Lung (tissue), 12 donors: ENCODE results near the gene RNF212B. TPM values are rescaled to one million over a fixed set of nuclear protein-coding genes. Genes with fewer than 3 reads are reported as not detected.

ENCODE experiments used
- ATAC-seq: fragments of 200-7000 bp; cut with Tn5 transposase; one replicate; pipeline ENCODE4 v1.9.1; 2020; ENCODE audit warnings: moderate number of reproducible peaks; ENCODE audit not compliant: insufficient read depth, low FRiP score
- DNase-seq, 3 donors: peaks; one replicate each; pipeline ENCODE4 v3.0.0-alpha.2; 2013 to 2017
- H3K27ac ChIP-seq, 2 donors: one replicate each; pipeline ENCODE4 v1.5.1; 2013; ENCODE audit warnings: mild to moderate bottlenecking in 2 of 2, moderate library complexity in 2 of 2, control low read depth in 1 of 2, inconsistent platforms in 1 of 2, low read depth in 1 of 2, low read length in 1 of 2
- H3K27me3 ChIP-seq, 3 donors: one replicate each; pipeline ENCODE4 v1.5.1; 2013; ENCODE audit warnings: low read length in 2 of 3; ENCODE audit not compliant: control insufficient read depth in 3 of 3, insufficient read depth in 3 of 3
- H3K36me3 ChIP-seq, 4 donors: one replicate each; pipeline ENCODE4 v1.5.1; 2013; ENCODE audit warnings: low read length in 4 of 4, mild to moderate bottlenecking in 1 of 4, moderate library complexity in 1 of 4; ENCODE audit not compliant: control insufficient read depth in 4 of 4, insufficient read depth in 4 of 4
- H3K4me1 ChIP-seq, 5 donors: one replicate each; pipeline ENCODE4 v1.5.1; 2013; ENCODE audit warnings: low read length in 5 of 5, mild to moderate bottlenecking in 2 of 5, moderate library complexity in 1 of 5; ENCODE audit not compliant: control insufficient read depth in 5 of 5, insufficient read depth in 5 of 5
- H3K4me3 ChIP-seq: one replicate; pipeline ENCODE4 v1.5.1; 2013; ENCODE audit warnings: mild to moderate bottlenecking, control low read depth, moderate library complexity
- H3K9ac ChIP-seq, 2 donors: one replicate each; pipeline ENCODE4 v1.5.1; 2013; ENCODE audit warnings: low read length in 2 of 2, control low read depth in 1 of 2; ENCODE audit not compliant: insufficient read depth in 1 of 2
- H3K9me3 ChIP-seq, 4 donors: one replicate each; pipeline ENCODE4 v1.5.1; 2013; ENCODE audit warnings: low read length in 3 of 4, mild to moderate bottlenecking in 1 of 4, moderate library complexity in 1 of 4; ENCODE audit not compliant: control insufficient read depth in 4 of 4, insufficient read depth in 3 of 4
- WGBS, 2 donors: extraction: QIAGEN DNeasy Blood & Tissue Kit; methylation state at CpG; one replicate each; pipeline ENCODE4 v1.1.7; 2013; 5-methylcytosine and 5-hydroxymethylcytosine counted together
- polyA plus RNA-seq, 2 donors: library from polyadenylated mRNA; stranded (reverse); fragments of 200-250 nt; gene quantifications; one replicate each; pipeline ENCODE4 v1.2.1, GENCODE V29; 2013
- total RNA-seq, 2 donors: library from RNA; depleted of rRNA in 1 of 2; stranded (reverse); fragments of >200 nt in 1 of 2; gene quantifications; one replicate each; pipeline ENCODE4 v1.2.1, GENCODE V29; 2014 to 2021
- TF ChIP-seq, protein P1 (sequence below): IDR thresholded peaks from 2 replicates; pipeline ENCODE4 v1.5.1; 2012; ENCODE audit warnings: mild to moderate bottlenecking; ENCODE audit errors: control extremely low read depth, extremely low read depth
- donor health status: control.
- donor health status: control.
- donor health status: Bipolar disorder and iron deficiency.
- donor health status: healthy.
- donor health status: DM: yes; HTN: yes; CAD: no.

The RNF212B gene
- total and polyA plus RNA-seq, 4 donors: 0.09 TPM; not detected in 3

DNA sequence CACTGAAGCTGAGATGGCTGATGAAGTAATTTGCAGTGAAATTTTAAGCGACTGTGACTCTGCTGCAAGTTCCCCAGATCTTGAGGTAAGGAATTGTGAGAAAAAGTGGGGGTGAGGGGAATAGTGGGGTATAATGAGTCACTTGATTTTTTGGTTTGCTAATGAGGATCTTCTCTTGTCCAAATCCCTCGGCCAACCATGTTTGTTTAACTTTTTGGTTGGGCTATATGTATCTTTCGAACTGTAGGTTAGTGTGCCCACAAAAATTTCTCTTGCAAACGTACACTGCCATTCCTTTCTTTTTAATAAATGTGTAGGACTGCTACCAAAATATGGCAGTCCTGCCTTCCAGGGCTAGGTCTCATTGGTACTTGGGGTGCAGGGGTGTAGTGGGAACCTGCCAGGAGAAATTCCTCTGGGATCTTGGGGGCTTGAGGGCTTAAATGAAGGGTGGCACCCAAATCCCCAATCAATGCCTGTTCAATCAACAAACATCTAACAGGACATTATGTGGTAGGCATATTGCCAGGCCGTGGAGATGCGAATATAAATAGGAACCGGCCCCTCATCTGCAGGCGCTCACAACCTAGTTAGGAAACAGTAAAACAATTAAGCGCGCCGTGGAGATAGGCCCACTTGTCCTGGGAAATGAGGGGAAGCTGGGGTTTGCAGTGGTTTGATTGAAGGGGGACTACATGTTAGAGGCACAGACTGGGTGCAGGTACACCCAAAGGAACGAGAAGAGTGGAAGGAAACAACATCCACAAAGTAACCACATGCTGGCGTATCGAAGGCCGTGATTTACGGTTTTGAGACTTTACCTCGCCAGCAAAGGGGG lies 82.2 kb downstream of the RNF212B start:
- peak overlapping the region in 1 of 2 donors; percentile 80 for H3K9ac ChIP-seq
- H3K4me3 ChIP-seq: peak overlapping the region; percentile 42

GRCh38 chr14:23320584-23321571 lies 83.1 kb downstream of the RNF212B start, which contains the start of gene PABPN1:
Gene PABPN1, plus strand, starts transcription at chr14:23321457. Its CDS starts 13 bp downstream, at chr14:23321470.
- H3K36me3 ChIP-seq: peaks cover 14 to 28% (median 21%) of the 10 kb centered on the region in 4 donors
- 3 to 4% methylated on average over 52 to 63 of the region's 63 CpGs for WGBS, 2 donors
- H3K27me3 ChIP-seq: no peaks in the 10 kb centered on the region
- H3K9ac ChIP-seq: peak within 1 kb of the TSS; percentile 74 to 99
- peak within 1 kb of the TSS; percentile 70 for H3K4me3 ChIP-seq
- DNase-seq (peak; percentile 100), ATAC-seq (peak; percentile 92)
- peak within 1 kb of the TSS; percentile 97 to 98 for H3K27ac ChIP-seq
- H3K9me3 ChIP-seq: no peaks in the 10 kb centered on the region
- TF ChIP-seq, protein P1, sequence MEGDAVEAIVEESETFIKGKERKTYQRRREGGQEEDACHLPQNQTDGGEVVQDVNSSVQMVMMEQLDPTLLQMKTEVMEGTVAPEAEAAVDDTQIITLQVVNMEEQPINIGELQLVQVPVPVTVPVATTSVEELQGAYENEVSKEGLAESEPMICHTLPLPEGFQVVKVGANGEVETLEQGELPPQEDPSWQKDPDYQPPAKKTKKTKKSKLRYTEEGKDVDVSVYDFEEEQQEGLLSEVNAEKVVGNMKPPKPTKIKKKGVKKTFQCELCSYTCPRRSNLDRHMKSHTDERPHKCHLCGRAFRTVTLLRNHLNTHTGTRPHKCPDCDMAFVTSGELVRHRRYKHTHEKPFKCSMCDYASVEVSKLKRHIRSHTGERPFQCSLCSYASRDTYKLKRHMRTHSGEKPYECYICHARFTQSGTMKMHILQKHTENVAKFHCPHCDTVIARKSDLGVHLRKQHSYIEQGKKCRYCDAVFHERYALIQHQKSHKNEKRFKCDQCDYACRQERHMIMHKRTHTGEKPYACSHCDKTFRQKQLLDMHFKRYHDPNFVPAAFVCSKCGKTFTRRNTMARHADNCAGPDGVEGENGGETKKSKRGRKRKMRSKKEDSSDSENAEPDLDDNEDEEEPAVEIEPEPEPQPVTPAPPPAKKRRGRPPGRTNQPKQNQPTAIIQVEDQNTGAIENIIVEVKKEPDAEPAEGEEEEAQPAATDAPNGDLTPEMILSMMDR: no peak
- H3K4me1 ChIP-seq: peaks cover 0 to 15% (median 5%) of the 10 kb centered on the region in 5 donors

More for the DNA sequence above, 82.2 kb downstream of the RNF212B start:
- Histone ChIP-seq H3K36me3 (peaks cover 11 to 28% (median 20%) of the 10 kb centered on the region in 4 donors), H3K4me1 (peaks cover 0 to 15% (median 5%) of the 10 kb centered on the region in 5 donors), H3K27me3 (no peaks in the 10 kb centered on the region), H3K9me3 (no peaks in the 10 kb centered on the region), H3K27ac (peak overlapping the region; percentile 85 to 98)
- TF ChIP-seq, protein P1: no peak
- 72 to 85% methylated on average over 17 of the region's 17 CpGs for WGBS, 2 donors
- ATAC-seq (no peak), DNase-seq (peak in 2 of 3 donors; percentile 9 to 15)

DNA sequence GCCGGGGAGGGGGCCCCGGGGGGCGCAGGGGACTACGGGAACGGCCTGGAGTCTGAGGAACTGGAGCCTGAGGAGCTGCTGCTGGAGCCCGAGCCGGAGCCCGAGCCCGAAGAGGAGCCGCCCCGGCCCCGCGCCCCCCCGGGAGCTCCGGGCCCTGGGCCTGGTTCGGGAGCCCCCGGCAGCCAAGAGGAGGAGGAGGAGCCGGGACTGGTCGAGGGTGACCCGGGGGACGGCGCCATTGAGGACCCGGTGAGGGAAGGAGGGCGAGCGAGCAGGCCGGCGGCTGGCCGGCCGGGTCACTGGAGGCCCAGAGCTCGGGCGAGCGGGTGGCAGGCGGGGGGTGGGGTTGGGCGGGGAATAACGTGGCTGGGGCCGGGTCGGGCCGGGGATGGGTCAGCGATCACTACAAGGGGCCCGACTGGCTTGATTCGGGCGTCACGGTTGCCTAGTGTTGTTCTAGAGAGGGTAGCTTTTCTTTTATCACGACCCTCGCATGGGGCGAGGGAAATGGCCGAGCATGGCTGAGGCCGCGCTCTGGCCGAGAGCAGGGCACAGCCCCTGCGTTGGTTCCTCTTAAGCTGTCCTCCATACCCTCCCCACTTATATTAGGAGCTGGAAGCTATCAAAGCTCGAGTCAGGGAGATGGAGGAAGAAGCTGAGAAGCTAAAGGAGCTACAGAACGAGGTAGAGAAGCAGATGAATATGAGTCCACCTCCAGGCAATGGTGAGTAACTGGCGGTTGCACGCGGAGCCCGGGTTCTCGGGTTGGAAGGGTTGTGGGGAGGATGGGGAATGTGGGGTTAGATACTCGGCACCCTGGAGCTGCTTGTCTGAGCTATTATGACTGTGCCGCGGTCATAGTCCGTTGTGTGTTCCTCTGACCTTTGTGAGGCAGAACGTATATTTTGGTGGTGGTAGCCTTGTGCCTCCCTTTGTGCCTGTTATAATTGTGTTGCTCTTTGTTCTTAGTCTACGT lies 84.1 kb downstream of the RNF212B start:
- WGBS, 2 donors: 1% methylated on average over 50 to 64 of the region's 64 CpGs
- DNase-seq: peak; percentile 32 to 60 (median 58)
- no peaks in the 10 kb centered on the region for H3K27me3 ChIP-seq
- peak overlapping the region; percentile 70 for H3K4me3 ChIP-seq
- ATAC-seq: peak; percentile 10
- H3K4me1 ChIP-seq: peaks cover 0 to 15% (median 5%) of the 10 kb centered on the region in 5 donors
- peak overlapping the region; percentile 94 to 97 for H3K27ac ChIP-seq
- TF ChIP-seq, protein P1: no peak
- H3K36me3 ChIP-seq: peaks cover 14 to 30% (median 21%) of the 10 kb centered on the region in 4 donors
- H3K9me3 ChIP-seq: no peaks in the 10 kb centered on the region
- H3K9ac ChIP-seq: peak overlapping the region; percentile 74 to 99
